Caco-2 (cell line): ENCODE data around the gene NYNRIN. TPM values are rescaled to one million over a fixed set of nuclear protein-coding genes. Genes with fewer than 3 reads are reported as not detected.

Experiments used
- BruUV-seq: library from RNA; stranded (reverse); fragments of 400-500 nt; replicated peaks from 2 replicates; lab custom pipeline; 2021; lab: Mats Ljungman, UMichigan
- CTCF ChIA-PET: fragments of 300-600 bp; sonication (Branson Sonifier 250); formaldehyde crosslinking; loops from one replicate; lab custom pipeline; 2022; ENCODE audit warnings: antibody characterized with exemption; lab: Charles Lee
- POLR2A ChIA-PET: fragments of 300-600 bp; sonication (Branson Sonifier 250); formaldehyde crosslinking; loops from one replicate; lab custom pipeline; 2022; ENCODE audit warnings: antibody characterized with exemption; lab: Charles Lee
- DNase-seq, 2 experiments: peaks; one replicate each; pipeline versions ENCODE4 v3.0.0 to v3.0.0-alpha.2; 2020 to 2022
- H3K27me3 ChIP-seq: replicated peaks from 2 replicates; pipeline ENCODE4 v1.6.0; 2011; ENCODE audit warnings: low read length; ENCODE audit not compliant: control insufficient read depth, insufficient read depth
- H3K36me3 ChIP-seq: 2 replicates; pipeline ENCODE4 v1.5.1; 2011; ENCODE audit warnings: low read length; ENCODE audit not compliant: control insufficient read depth, insufficient read depth
- H3K4me1 ChIP-seq: fragments of 250-450 bp; sonication (Bioruptor Pico); 2 replicates; pipeline ENCODE4 v1.5.1; 2020; ENCODE audit warnings: mild to moderate bottlenecking
- H3K4me3 ChIP-seq: 2 replicates; pipeline ENCODE4 v1.5.1; 2011; ENCODE audit warnings: low read depth, mild to moderate bottlenecking, control low read depth, low read length
- H3K9me3 ChIP-seq: fragments of 250-450 bp; sonication (Bioruptor Pico); 2 replicates; pipeline ENCODE4 v1.5.1; 2020; ENCODE audit warnings: mild to moderate bottlenecking, moderate library complexity
- H3K27ac Mint-ChIP-seq: one replicate; pipeline ENCODE4 v1.8.0; 2022; ENCODE audit warnings: mixed read lengths; ENCODE audit not compliant: unreplicated experiment
- H3K27me3 Mint-ChIP-seq: one replicate; pipeline ENCODE4 v1.8.0; 2022; ENCODE audit warnings: mixed read lengths; ENCODE audit not compliant: insufficient read depth, unreplicated experiment
- H3K36me3 Mint-ChIP-seq: one replicate; pipeline ENCODE4 v1.8.0; 2022; ENCODE audit warnings: mild to moderate bottlenecking, mixed read lengths; ENCODE audit not compliant: insufficient read depth, unreplicated experiment
- H3K4me1 Mint-ChIP-seq: one replicate; pipeline ENCODE4 v1.8.0; 2022; ENCODE audit warnings: low read depth, mixed read lengths; ENCODE audit not compliant: unreplicated experiment
- H3K4me3 Mint-ChIP-seq: one replicate; pipeline ENCODE4 v1.8.0; 2022; ENCODE audit warnings: mild to moderate bottlenecking, moderate library complexity, mixed read lengths; ENCODE audit not compliant: unreplicated experiment
- H3K9me3 Mint-ChIP-seq: one replicate; pipeline ENCODE4 v1.8.0; 2022; ENCODE audit warnings: mixed read lengths; ENCODE audit not compliant: unreplicated experiment
- intact Hi-C: fragments of 100-400 bp; cut with micrococcal nuclease; formaldehyde crosslinking; loops from one replicate; pipeline ENCODE4 v1.10.0; 2022; ENCODE audit not compliant: unreplicated experiment
- total RNA-seq: library from RNA; stranded (reverse); gene quantifications from 2 replicates; pipeline ENCODE4 v1.2.3, GENCODE V29; 2022
- TF ChIP-seq, protein P1 (sequence below), 2 experiments: fragments of 200-600 bp in 1 of 2; IDR thresholded peaks; 1 replicate in 1 of 2; 2 replicates in 1 of 2; pipeline versions ENCODE4 v1.5.1 to v1.8.0; 2011 to 2022; ENCODE audit warnings: antibody characterized with exemption in 1 of 2, control low read depth in 1 of 2, inconsistent platforms in 1 of 2, low read depth in 1 of 2, low read length in 1 of 2, mild to moderate bottlenecking in 1 of 2, moderate library complexity in 1 of 2; ENCODE audit not compliant: insufficient read depth in 1 of 2, severe bottlenecking in 1 of 2, unreplicated experiment in 1 of 2

The NYNRIN gene
- total RNA-seq, 1 experiment from 2014 or later = 5.9 TPM

DNA sequence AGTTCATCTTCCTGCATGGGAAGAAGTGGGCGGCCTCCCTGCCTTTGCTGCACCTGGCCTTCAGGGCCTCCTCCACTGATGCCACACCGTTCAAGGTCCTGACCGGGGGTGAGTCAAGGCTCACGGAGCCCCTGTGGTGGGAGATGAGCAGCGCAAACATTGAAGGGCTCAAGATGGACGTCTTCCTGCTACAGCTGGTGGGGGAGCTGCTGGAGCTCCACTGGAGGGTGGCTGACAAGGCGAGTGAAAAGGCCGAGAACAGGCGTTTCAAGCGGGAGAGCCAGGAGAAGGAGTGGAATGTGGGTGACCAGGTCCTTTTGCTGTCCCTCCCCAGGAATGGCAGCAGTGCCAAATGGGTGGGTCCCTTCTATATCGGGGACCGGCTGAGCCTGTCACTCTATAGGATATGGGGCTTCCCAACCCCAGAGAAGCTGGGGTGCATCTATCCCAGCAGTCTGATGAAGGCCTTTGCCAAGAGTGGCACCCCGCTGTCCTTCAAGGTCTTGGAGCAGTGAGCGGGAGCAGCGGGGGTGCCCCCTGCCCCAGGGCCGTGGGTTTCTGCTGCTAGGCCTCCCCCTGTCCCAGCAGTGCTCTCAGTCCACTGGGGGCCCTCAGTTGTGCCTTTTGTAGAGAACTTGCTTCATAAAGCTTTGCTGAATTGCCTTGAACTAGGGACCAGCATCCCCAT, 18.3 kb downstream of the NYNRIN start:
- POLR2A ChIA-PET = no interaction called here
- intact Hi-C loops = no loop called here
- no peak overlapping the region for H3K27ac Mint-ChIP-seq

GRCh38 chr14:24417832-24418491, 19.2 kb downstream of the NYNRIN start:
- intact Hi-C loops = no loop called here
- no TSS peak for BruUV-seq
- no peak overlapping the region for H3K27ac Mint-ChIP-seq
- ChIA-PET CTCF (interaction anchor here (2.1 kb wide), 1 partner anchor 13 kb away, joined by 7 read pairs; no protein-coding TSS in a partner anchor), POLR2A (no interaction called here)
- no peaks in the 10 kb centered on the region for H3K36me3 Mint-ChIP-seq
- Histone ChIP-seq H3K36me3 (no peaks in the 10 kb centered on the region), H3K9me3 (no peaks in the 10 kb centered on the region), H3K4me3 (no peak overlapping the region), H3K4me1 (peaks cover 5% of the 10 kb centered on the region; the same call in 1 of the 2 replicates), H3K27me3 (no peaks in the 10 kb centered on the region)
- no peak for DNase-seq
- no peaks in the 10 kb centered on the region for H3K27me3 Mint-ChIP-seq
- no peaks in the 10 kb centered on the region for H3K4me1 Mint-ChIP-seq
- no peaks in the 10 kb centered on the region for H3K9me3 Mint-ChIP-seq
- TF ChIP-seq, protein P1, sequence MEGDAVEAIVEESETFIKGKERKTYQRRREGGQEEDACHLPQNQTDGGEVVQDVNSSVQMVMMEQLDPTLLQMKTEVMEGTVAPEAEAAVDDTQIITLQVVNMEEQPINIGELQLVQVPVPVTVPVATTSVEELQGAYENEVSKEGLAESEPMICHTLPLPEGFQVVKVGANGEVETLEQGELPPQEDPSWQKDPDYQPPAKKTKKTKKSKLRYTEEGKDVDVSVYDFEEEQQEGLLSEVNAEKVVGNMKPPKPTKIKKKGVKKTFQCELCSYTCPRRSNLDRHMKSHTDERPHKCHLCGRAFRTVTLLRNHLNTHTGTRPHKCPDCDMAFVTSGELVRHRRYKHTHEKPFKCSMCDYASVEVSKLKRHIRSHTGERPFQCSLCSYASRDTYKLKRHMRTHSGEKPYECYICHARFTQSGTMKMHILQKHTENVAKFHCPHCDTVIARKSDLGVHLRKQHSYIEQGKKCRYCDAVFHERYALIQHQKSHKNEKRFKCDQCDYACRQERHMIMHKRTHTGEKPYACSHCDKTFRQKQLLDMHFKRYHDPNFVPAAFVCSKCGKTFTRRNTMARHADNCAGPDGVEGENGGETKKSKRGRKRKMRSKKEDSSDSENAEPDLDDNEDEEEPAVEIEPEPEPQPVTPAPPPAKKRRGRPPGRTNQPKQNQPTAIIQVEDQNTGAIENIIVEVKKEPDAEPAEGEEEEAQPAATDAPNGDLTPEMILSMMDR (IDR thresholded peaks at IDR 0.05; ENCODE audit: insufficient read depth in 1 of 2, low read depth in 1 of 2, low read length in 1 of 2, severe bottlenecking in 1 of 2, unreplicated experiment in 1 of 2) = no peak
- no peak overlapping the region for H3K4me3 Mint-ChIP-seq

More for the DNA sequence above, 18.3 kb downstream of the NYNRIN start:
- CTCF ChIA-PET = no interaction called here
- Mint-ChIP-seq H3K27me3 (no peaks in the 10 kb centered on the region), H3K9me3 (no peaks in the 10 kb centered on the region), H3K4me3 (no peak overlapping the region), H3K36me3 (no peaks in the 10 kb centered on the region), H3K4me1 (no peaks in the 10 kb centered on the region)
- no TSS peak for BruUV-seq
- H3K36me3 ChIP-seq = no peaks in the 10 kb centered on the region; the same call in 1 of the 2 replicates
- H3K27me3 ChIP-seq = no peaks in the 10 kb centered on the region
- TF ChIP-seq, protein P1 (IDR thresholded peaks at IDR 0.05; ENCODE audit: insufficient read depth in 1 of 2, low read depth in 1 of 2, low read length in 1 of 2, severe bottlenecking in 1 of 2, unreplicated experiment in 1 of 2) = no peak
- H3K4me1 ChIP-seq = no peaks in the 10 kb centered on the region
- no peak overlapping the region for H3K4me3 ChIP-seq
- DNase-seq = no peak
- no peaks in the 10 kb centered on the region for H3K9me3 ChIP-seq

GRCh38 chr14:24418492-24418873, 19.7 kb downstream of the NYNRIN start:
- Histone ChIP-seq H3K9me3 (no peaks in the 10 kb centered on the region), H3K4me3 (no peak overlapping the region), H3K27me3 (no peaks in the 10 kb centered on the region), H3K4me1 (peaks cover 8% of the 10 kb centered on the region; the same call in 1 of the 2 replicates), H3K36me3 (no peaks in the 10 kb centered on the region)
- no peaks in the 10 kb centered on the region for H3K4me1 Mint-ChIP-seq
- no peak for DNase-seq
- no peaks in the 10 kb centered on the region for H3K36me3 Mint-ChIP-seq
- ChIA-PET POLR2A (no interaction called here), CTCF (interaction anchor here (2.1 kb wide), 1 partner anchor 13 kb away, joined by 7 read pairs; no protein-coding TSS in a partner anchor)
- TF ChIP-seq, protein P1 (IDR thresholded peaks at IDR 0.05; ENCODE audit: insufficient read depth in 1 of 2, low read depth in 1 of 2, low read length in 1 of 2, severe bottlenecking in 1 of 2, unreplicated experiment in 1 of 2) = no peak
- no peak overlapping the region for H3K4me3 Mint-ChIP-seq
- no peak overlapping the region for H3K27ac Mint-ChIP-seq
- no TSS peak for BruUV-seq
- H3K9me3 Mint-ChIP-seq = no peaks in the 10 kb centered on the region
- no peaks in the 10 kb centered on the region for H3K27me3 Mint-ChIP-seq
- intact Hi-C loops = no loop called here
